ENCODE results near the gene RAC3.

The RAC3 gene

DNA sequence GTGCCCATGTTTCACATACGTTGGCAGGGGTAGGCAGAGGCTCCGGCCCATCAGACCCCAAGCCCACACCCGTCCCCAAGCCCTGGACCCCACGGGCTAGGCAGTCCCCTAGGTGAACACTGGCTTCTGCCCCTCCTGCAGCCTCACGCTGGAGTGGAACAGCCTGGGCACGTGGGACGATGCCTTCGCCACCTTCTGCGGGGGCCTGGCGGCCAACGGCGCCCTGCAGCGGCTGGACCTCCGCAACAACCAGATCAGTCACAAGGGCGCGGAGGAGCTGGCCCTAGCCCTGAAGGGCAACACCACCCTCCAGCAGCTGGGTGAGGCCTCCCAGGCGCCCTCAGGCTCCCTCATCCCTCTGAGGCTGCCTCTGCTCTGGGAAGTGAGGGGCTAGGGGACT, 6.6 kb upstream of the RAC3 start:
- in situ Hi-C loops (cut with HindIII; ENCODE audit: low sequenced_read_pairs): no loop called here
- H3K4me3 ChIP-seq (ENCODE audit: low read depth, low read length): no peak overlapping the region
- TF ChIP-seq, protein P1, sequence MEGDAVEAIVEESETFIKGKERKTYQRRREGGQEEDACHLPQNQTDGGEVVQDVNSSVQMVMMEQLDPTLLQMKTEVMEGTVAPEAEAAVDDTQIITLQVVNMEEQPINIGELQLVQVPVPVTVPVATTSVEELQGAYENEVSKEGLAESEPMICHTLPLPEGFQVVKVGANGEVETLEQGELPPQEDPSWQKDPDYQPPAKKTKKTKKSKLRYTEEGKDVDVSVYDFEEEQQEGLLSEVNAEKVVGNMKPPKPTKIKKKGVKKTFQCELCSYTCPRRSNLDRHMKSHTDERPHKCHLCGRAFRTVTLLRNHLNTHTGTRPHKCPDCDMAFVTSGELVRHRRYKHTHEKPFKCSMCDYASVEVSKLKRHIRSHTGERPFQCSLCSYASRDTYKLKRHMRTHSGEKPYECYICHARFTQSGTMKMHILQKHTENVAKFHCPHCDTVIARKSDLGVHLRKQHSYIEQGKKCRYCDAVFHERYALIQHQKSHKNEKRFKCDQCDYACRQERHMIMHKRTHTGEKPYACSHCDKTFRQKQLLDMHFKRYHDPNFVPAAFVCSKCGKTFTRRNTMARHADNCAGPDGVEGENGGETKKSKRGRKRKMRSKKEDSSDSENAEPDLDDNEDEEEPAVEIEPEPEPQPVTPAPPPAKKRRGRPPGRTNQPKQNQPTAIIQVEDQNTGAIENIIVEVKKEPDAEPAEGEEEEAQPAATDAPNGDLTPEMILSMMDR (IDR thresholded peaks at IDR 0.05; ENCODE audit: low read depth, low read length): no peak
- no peak for DNase-seq (ENCODE audit: low read depth, low spot score)

DNA sequence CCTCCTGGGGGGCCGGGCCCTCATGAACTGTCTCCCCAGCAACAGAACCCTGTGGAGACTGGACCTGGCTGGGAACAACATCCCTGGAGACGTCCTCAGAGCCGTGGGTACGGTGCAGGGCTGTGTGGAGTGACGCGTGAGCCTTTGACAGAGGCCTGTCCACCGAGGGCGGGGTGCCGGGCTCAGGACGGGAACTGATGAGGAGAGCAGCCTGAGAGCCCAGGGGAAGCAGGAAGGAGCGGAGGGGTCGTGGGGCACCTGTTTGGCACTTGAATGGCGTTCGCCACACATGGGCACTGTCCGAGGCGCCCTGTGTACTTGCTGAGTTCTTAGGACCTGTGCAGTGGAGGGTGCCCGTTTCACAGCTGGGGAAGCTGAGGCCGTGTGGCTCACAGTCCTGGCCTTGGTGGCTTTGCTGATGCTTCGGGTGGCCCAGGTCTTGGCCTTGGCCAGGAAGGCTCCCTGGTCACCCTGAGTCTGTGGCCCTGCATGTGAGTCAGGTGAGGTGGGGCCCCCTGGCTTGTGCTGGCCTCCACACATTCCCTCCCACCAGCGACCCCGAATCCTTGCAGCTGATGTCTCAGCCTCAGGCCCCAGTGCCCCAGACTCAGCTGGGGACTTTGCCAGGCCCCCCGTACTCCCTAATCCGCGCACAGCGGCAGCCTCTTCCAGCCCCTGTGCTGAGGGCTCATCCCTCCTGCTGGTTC, 5.9 kb upstream of the RAC3 start:
- TF ChIP-seq, protein P1 (IDR thresholded peaks at IDR 0.05; ENCODE audit: low read depth, low read length): no peak
- H3K4me3 ChIP-seq (ENCODE audit: low read depth, low read length): no peak overlapping the region
- in situ Hi-C loops (cut with HindIII; ENCODE audit: low sequenced_read_pairs): no loop called here
- no peak for DNase-seq (ENCODE audit: low read depth, low spot score)

DNA sequence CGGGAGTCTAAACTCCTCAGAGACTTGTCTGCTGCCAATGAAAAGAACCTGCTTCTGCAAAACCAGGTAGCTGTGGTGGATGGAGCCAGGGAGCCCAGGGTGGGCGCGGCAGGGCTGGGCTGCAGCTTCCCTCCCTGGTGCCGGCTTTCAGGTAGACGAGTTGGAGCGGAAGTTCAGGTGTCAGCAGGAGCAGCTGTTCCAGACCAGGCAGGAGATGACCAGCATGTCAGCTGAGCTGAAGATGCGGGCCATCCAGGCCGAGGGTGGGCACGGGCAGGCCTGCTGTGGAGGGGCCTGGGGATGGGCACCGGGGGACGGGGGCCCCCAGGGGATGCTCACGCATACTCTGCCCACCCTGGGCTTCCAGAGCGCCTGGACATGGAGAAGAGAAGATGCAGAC, 3.2 kb upstream of the RAC3 start:
- DNase-seq (ENCODE audit: low read depth, low spot score): no peak
- TF ChIP-seq, protein P1 (IDR thresholded peaks at IDR 0.05; ENCODE audit: low read depth, low read length): no peak
- H3K4me3 ChIP-seq (ENCODE audit: low read depth, low read length): no peak overlapping the region
- in situ Hi-C loops (cut with HindIII; ENCODE audit: low sequenced_read_pairs): no loop called here

DNA sequence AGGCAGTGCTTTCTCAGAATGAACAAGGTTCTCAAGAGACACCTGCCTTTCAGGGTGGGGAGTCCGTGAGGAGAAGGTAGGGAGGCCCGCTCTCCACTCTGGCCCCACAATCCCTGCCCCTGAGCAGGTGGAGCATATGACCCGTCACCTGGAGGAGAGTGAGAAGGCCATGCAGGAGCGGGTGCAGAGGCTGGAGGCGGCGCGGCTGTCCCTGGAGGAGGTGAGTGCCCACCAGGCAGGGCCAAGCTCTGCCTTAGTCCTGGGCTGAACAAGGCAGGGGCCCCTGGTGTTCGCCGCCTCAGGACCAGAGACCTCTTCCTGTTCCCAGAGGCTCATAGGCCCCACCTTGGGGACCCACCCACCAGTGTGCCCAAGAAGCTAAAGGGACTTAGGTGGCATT, 2.5 kb upstream of the RAC3 start:
- H3K4me3 ChIP-seq (ENCODE audit: low read depth, low read length): no peak overlapping the region
- TF ChIP-seq, protein P1 (IDR thresholded peaks at IDR 0.05; ENCODE audit: low read depth, low read length): no peak
- in situ Hi-C loops (cut with HindIII; ENCODE audit: low sequenced_read_pairs): no loop called here
- DNase-seq (ENCODE audit: low read depth, low spot score): no peak

DNA sequence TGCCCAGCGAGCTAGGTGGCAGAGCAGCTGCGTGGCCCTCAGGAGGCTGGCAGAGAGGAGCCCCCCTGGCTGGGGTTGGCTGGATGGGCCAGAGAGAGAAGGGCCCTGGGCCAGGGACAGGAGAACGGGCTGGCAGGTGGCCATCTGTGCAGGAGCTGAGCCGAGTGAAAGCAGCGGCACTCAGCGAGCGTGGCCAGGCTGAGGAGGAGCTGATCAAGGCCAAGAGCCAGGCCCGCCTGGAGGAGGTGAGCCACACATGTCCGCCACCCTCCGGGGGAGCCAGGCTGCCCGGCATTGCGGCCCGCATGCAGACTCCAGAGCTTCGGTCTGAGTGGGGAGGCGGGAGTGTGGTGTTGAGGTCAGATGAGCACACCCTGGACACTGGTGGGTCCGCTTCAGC, 2.1 kb upstream of the RAC3 start:
- in situ Hi-C loops (cut with HindIII; ENCODE audit: low sequenced_read_pairs): no loop called here
- no peak for DNase-seq (ENCODE audit: low read depth, low spot score)
- TF ChIP-seq, protein P1 (IDR thresholded peaks at IDR 0.05; ENCODE audit: low read depth, low read length): no peak
- no peak overlapping the region for H3K4me3 ChIP-seq (ENCODE audit: low read depth, low read length)

DNA sequence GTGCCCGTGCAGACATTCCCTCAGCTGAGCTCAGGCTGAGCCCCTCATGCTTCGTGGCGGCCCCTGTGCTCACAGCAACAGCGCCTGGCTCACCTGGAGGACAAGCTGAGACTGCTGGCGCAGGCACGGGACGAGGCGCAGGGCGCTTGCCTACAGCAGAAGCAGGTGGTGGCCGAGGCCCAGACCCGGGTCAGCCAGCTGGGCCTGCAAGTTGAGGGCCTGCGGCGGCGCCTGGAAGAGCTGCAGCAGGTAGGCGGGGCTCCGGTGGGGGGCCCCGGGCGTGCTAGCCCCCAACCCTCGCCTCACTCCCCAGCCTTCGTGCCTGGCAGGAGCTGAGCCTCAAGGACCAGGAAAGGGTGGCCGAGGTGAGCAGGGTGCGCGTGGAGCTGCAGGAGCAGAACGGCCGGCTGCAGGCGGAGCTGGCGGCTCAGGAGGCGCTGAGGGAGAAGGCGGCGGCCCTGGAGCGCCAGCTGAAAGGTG, 1.4 kb upstream of the RAC3 start:
- DNase-seq (ENCODE audit: low read depth, low spot score): no peak
- no peak overlapping the region for H3K4me3 ChIP-seq (ENCODE audit: low read depth, low read length)
- TF ChIP-seq, protein P1 (IDR thresholded peaks at IDR 0.05; ENCODE audit: low read depth, low read length): no peak
- in situ Hi-C loops (cut with HindIII; ENCODE audit: low sequenced_read_pairs): no loop called here
